Activated CD4-positive, alpha-beta T cell treated with anti-CD3 and anti-CD28 coated beads, Interleukin-2, amount 10 ng/mL, durations not matched to agents 24 days and 14 days (primary cell): Measurements from ENCODE around the gene CDYL. TPM values are rescaled to one million over a fixed set of nuclear protein-coding genes. Genes with fewer than 3 reads are reported as not detected.

Experiments used
- DNase-seq: peaks from one replicate; pipeline ENCODE4 v3.0.0; 2022
- H3K27ac Mint-ChIP-seq: one replicate; pipeline ENCODE4 v1.8.0; 2022; ENCODE audit warnings: mild to moderate bottlenecking, mixed read lengths
- H3K27me3 Mint-ChIP-seq: one replicate; pipeline ENCODE4 v1.8.0; 2022; ENCODE audit warnings: mixed read lengths
- H3K36me3 Mint-ChIP-seq: one replicate; pipeline ENCODE4 v1.8.0; 2022; ENCODE audit warnings: low read depth, mild to moderate bottlenecking, mixed read lengths
- H3K4me1 Mint-ChIP-seq: one replicate; pipeline ENCODE4 v1.8.0; 2021; ENCODE audit warnings: mixed read lengths
- H3K4me3 Mint-ChIP-seq: one replicate; pipeline ENCODE4 v1.8.0; 2022; ENCODE audit warnings: mild to moderate bottlenecking, moderate library complexity, mixed read lengths
- H3K9me3 Mint-ChIP-seq: one replicate; pipeline ENCODE4 v1.8.0; 2021; ENCODE audit warnings: mixed read lengths
- intact Hi-C: fragments of 100-400 bp; cut with micrococcal nuclease; formaldehyde crosslinking; loops from one replicate; pipeline ENCODE4 v1.15.1; 2023
- total RNA-seq: library from RNA; stranded (reverse); gene quantifications from 2 replicates; pipeline ENCODE4 v1.2.3, GENCODE V29; 2022

Gene CDYL
- total RNA-seq, 1 donor from 2014 or later = 23.4 TPM

DNA sequence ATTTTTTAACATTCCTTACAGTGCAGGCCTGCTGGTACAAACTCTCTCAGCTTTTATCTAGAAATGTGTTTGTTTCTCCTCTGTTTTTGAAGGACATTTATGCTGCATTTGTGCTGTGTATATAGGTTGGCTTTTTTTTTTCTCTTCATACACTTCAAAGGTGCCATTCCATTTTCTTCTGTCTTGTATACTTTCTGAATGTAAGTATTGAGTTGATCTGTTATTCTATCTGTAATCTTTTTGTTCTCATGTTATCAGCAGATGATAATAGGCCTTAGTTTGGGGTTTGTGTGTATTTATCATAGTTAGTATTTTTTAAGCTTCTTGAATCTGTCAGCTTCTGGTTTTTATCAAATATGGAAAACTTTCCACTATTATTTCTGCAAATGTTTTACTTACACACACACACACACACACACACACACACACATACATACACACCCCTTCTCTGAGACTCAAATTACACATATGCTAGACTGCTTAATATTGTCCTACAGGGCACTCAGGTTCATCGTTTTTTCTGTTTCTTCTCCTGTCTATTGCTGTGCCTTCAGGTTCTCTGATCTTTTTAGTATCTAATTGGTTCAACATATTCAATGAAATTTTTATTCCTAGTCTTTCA lies 153.0 kb downstream of the CDYL start:
- Mint-ChIP-seq H3K27me3 (no peaks in the 10 kb centered on the region), H3K9me3 (no peaks in the 10 kb centered on the region), H3K4me1 (peaks cover 17% of the 10 kb centered on the region), H3K4me3 (no peak overlapping the region), H3K27ac (no peak overlapping the region), H3K36me3 (no peaks in the 10 kb centered on the region)
- intact Hi-C loops = no loop called here
- DNase-seq = no peak

DNA sequence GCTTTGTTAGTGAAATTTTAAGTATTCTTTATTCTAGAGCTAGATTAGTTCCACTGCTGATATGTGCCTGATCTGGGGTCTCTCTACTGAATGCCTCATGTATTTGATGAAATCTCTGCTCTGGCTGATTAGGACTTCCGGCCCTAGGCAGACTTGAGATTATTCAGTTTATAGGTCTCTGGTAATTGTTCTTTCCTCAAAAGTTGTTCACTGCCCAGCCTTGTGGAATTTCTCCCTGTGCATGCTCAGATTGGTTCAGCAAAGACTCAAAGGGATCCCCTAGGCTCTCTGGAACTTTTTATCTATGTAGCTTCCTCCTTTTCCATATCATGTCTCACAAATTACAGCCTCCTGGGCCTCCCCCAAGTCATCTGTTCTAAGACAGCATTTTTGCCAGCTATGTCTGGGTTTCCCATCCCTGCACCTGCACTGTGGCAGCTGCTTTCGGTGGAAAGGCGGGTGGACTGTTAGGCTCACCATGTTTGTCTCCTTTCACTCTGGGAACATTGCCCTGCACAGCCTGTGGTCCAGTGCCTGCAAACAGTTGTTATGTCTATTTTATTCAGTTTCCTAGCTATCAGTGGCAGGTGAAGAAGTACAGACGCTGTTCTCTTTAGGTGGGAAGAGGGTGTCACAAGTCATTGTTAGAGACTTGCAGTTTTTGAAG lies 154.0 kb downstream of the CDYL start:
- H3K4me1 Mint-ChIP-seq = peaks cover 19% of the 10 kb centered on the region
- no peaks in the 10 kb centered on the region for H3K36me3 Mint-ChIP-seq

DNA sequence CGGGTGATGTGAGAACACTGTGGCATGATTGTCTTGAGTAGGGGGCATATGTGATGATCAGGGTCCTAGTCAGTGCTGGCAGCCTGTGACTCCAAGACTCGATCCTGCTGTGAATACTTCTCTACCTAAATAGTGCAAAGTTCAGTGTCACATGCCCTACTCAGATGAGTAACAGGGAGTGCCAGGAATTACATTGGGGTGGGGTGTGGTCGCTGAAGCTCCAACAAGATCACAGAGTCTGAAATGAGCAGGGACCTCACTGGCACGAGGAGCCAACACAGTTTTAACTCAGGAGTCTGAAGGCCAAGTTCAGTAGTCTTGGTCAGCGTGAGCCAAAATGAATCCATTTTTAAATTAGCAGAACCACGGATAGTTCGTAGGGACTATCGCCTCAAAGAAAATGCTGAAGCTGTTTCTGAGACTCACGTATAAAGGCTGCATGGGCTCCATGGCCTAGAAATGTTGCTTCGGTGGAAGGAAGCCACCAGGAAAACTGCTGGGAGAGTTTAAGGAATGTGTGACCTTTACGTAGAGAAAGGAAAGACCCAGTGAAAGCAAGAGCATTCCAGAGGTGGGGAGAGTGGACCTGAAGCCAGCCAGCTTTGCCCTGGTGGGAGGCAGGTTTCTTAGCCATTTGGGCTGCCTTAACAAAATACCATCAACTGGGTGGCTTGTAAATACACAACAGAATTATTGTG lies 155.5 kb downstream of the CDYL start:
- H3K27me3 Mint-ChIP-seq = no peaks in the 10 kb centered on the region
- H3K4me1 Mint-ChIP-seq = peaks cover 32% of the 10 kb centered on the region
- no peaks in the 10 kb centered on the region for H3K9me3 Mint-ChIP-seq

More for the DNA sequence above, 154.0 kb downstream of the CDYL start:
- H3K27me3 Mint-ChIP-seq = no peaks in the 10 kb centered on the region
- no peaks in the 10 kb centered on the region for H3K9me3 Mint-ChIP-seq
- intact Hi-C loops = loop anchor here (10.0 kb wide), 1 partner anchor 1185 kb away; no protein-coding TSS in a partner anchor
- no peak overlapping the region for H3K4me3 Mint-ChIP-seq
- no peak for DNase-seq
- no peak overlapping the region for H3K27ac Mint-ChIP-seq

DNA sequence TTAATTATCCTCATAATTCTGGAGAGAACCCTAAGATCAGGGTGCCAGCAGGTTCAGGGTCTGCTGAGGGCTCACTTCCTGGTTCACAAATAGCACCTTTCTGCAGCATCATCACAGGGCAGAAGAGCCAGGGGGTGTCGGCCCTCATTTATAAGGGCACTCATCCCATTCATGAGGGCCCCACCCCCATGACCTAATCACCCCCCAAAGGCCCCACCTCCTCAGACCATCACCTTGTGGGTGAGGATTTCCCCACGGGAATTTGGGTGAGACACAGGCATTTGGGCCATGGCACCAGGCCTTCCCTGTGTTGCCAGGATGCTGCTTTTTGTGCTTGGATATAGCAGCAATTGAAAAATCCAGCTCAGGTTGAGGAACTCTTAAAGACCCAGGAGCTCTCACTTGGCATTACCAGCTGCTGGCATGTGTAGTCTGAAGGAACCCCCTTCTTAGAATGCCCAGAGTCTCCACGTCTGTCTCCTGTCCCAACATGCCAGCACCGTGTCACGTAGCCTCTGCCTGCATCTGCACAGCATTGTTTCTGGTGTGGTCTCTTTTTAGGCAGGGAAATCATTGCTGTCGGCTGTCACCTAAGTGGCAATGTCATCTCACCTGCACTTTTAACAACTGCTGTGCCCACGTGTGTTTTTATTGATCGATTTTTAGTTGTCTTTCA lies 156.2 kb downstream of the CDYL start:
- Mint-ChIP-seq H3K9me3 (no peaks in the 10 kb centered on the region), H3K36me3 (peaks cover 2% of the 10 kb centered on the region), H3K27ac (no peak overlapping the region), H3K4me3 (no peak overlapping the region), H3K27me3 (no peaks in the 10 kb centered on the region), H3K4me1 (peaks cover 32% of the 10 kb centered on the region)
- intact Hi-C loops = loop anchor here (10.0 kb wide), 1 partner anchor 1188 kb away; no protein-coding TSS in a partner anchor
- DNase-seq = no peak

More for the DNA sequence above, 155.5 kb downstream of the CDYL start:
- Mint-ChIP-seq H3K36me3 (peaks cover 2% of the 10 kb centered on the region), H3K4me3 (no peak overlapping the region), H3K27ac (no peak overlapping the region)
- intact Hi-C loops = loop anchor here (10.0 kb wide), 1 partner anchor 1187 kb away; no protein-coding TSS in a partner anchor
- DNase-seq = no peak

GRCh38 chr6:4935486-4935885 lies 159.3 kb downstream of the CDYL start:
- DNase-seq = peak; percentile 72
- Mint-ChIP-seq H3K4me1 (peaks cover 29% of the 10 kb centered on the region), H3K27ac (no peak overlapping the region), H3K9me3 (no peaks in the 10 kb centered on the region), H3K27me3 (no peaks in the 10 kb centered on the region), H3K4me3 (no peak overlapping the region), H3K36me3 (peaks cover 4% of the 10 kb centered on the region)
- intact Hi-C loops = loop anchor here (5.0 to 10.0 kb wide), 3 partner anchors 143 to 1191 kb away; partner anchors contain the start of gene CDYL

DNA sequence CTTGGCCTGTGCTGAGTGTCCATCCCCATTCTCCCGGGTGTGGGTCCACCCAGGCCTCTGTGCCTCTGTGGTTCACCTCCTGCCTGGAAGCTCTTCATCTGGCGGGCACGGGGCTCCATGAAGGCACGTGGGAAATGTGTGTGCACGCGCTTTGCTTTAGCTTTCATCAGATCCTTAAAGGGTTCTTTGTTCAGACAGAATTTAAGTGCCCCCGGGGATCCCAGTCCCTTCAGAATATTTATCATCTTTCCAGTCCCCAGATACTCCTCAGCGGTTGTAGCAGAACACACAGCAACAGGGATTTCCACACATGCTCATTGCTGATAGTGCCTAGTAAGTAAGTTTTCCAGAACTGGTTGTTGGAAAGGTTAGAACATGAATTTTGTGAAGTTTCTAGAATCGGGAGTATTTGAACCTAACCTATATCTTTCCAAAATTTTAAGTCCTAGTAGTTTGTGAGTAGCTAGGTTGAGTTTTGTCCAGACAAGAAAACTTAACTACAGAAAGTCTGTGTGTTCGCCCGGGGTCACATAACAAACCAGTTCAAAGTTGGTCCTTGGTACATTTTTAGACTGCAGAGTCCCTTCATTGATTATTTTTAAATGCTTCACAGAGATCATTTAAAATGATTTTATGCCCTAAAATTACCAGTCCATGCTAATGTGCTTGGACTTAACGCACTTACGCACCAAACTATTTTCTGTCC lies 159.9 kb downstream of the CDYL start:
- peak overlapping the region; percentile 32 for H3K27ac Mint-ChIP-seq
- no peak overlapping the region for H3K4me3 Mint-ChIP-seq
- intact Hi-C loops = loop anchor here (5.0 to 10.0 kb wide), 3 partner anchors 144 to 1191 kb away; partner anchors contain the start of gene CDYL
- peaks cover 4% of the 10 kb centered on the region for H3K36me3 Mint-ChIP-seq
- H3K9me3 Mint-ChIP-seq = no peaks in the 10 kb centered on the region
- H3K27me3 Mint-ChIP-seq = no peaks in the 10 kb centered on the region
- H3K4me1 Mint-ChIP-seq = peaks cover 33% of the 10 kb centered on the region
- no peak for DNase-seq

GRCh38 chr6:4936681-4937041 lies 160.5 kb downstream of the CDYL start:
- H3K9me3 Mint-ChIP-seq = no peaks in the 10 kb centered on the region
- intact Hi-C loops = loop anchor here (5.0 to 10.0 kb wide), 3 partner anchors 144 to 1192 kb away; partner anchors contain the start of gene CDYL
- H3K4me3 Mint-ChIP-seq = no peak overlapping the region
- H3K36me3 Mint-ChIP-seq = peaks cover 4% of the 10 kb centered on the region
- H3K27ac Mint-ChIP-seq = no peak overlapping the region
- no peak for DNase-seq
- peaks cover 32% of the 10 kb centered on the region for H3K4me1 Mint-ChIP-seq
- H3K27me3 Mint-ChIP-seq = no peaks in the 10 kb centered on the region

GRCh38 chr6:4937414-4937813 lies 161.2 kb downstream of the CDYL start:
- Mint-ChIP-seq H3K4me1 (peaks cover 39% of the 10 kb centered on the region), H3K4me3 (no peak overlapping the region), H3K27me3 (no peaks in the 10 kb centered on the region), H3K27ac (no peak overlapping the region), H3K36me3 (peaks cover 4% of the 10 kb centered on the region), H3K9me3 (no peaks in the 10 kb centered on the region)
- intact Hi-C loops = loop anchor here (5.0 to 10.0 kb wide), 3 partner anchors 145 to 1193 kb away; partner anchors contain the start of gene CDYL
- DNase-seq = no peak

- no peak overlapping the region for H3K27ac Mint-ChIP-seq
- H3K9me3 Mint-ChIP-seq = no peaks in the 10 kb centered on the region
- H3K4me3 Mint-ChIP-seq = no peak overlapping the region
- no peaks in the 10 kb centered on the region for H3K27me3 Mint-ChIP-seq
- H3K4me1 Mint-ChIP-seq = peaks cover 49% of the 10 kb centered on the region
- H3K36me3 Mint-ChIP-seq = peaks cover 6% of the 10 kb centered on the region
- DNase-seq = no peak
- intact Hi-C loops = loop anchor here (5.0 to 10.0 kb wide), 3 partner anchors 147 to 1194 kb away; partner anchors contain the start of gene CDYL
Observed at GRCh38 chr6:4939241-4939640, 163.0 kb downstream of the CDYL start.

DNA sequence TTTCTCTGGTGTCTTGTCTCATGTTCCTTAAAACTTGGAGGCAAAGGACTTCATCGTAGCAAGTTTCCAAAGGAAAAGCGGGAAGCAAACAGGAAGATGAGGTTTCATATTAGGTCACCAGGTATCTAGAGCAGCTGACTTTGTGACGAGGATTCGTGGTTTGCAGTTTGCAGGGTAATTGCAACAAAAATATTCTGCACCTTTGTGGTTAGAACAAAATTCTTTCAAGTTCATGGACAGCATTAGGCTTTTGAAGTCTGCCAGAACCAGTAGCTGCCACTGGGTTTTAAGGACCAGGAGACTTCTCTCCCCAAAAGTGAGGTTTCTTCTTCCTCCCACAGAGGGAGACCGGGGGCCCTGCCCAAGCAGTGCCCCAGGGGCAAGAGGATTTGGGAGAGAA lies 164.2 kb downstream of the CDYL start:
- intact Hi-C loops = loop anchor here (5.0 kb wide), 2 partner anchors 62 to 303 kb away; partner anchors contain the start of gene RPP40

GRCh38 chr6:4941782-4942672 lies 165.8 kb downstream of the CDYL start:
- Mint-ChIP-seq H3K36me3 (peaks cover 6% of the 10 kb centered on the region), H3K27me3 (no peaks in the 10 kb centered on the region), H3K4me1 (peaks cover 32% of the 10 kb centered on the region), H3K4me3 (peak overlapping the region; percentile 0), H3K9me3 (no peaks in the 10 kb centered on the region), H3K27ac (peak overlapping the region; percentile 26)
- intact Hi-C loops = loop anchor here (5.0 kb wide), 2 partner anchors 60 to 305 kb away; partner anchors contain the start of gene RPP40
- DNase-seq = peak; percentile 75

More for the DNA sequence above, 164.2 kb downstream of the CDYL start:
- H3K36me3 Mint-ChIP-seq = peaks cover 7% of the 10 kb centered on the region
- no peak overlapping the region for H3K27ac Mint-ChIP-seq
- H3K27me3 Mint-ChIP-seq = no peaks in the 10 kb centered on the region
- H3K9me3 Mint-ChIP-seq = no peaks in the 10 kb centered on the region
- no peak overlapping the region for H3K4me3 Mint-ChIP-seq
- no peak for DNase-seq
- peaks cover 43% of the 10 kb centered on the region for H3K4me1 Mint-ChIP-seq

DNA sequence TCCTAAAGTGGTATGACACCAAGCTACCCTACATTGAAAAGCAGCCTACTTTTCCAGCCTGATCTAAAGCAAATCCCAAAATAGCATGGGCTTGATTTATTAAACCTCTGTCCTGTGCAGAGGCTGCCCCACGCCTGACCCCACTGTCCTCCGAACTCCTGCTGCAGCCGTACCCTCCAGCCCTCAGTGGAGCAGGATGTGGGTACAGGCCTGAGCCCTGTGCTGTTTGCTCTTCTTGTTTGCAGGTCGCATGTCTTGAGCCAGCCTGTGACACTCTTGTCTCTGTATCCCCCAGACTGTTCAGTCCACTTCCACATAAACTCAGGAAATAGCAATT lies 166.4 kb downstream of the CDYL start:
- DNase-seq = no peak
- intact Hi-C loops = loop anchor here (5.0 kb wide), 2 partner anchors 60 to 305 kb away; partner anchors contain the start of gene RPP40
- Mint-ChIP-seq H3K27me3 (no peaks in the 10 kb centered on the region), H3K4me3 (no peak overlapping the region), H3K27ac (no peak overlapping the region), H3K9me3 (no peaks in the 10 kb centered on the region), H3K36me3 (peaks cover 6% of the 10 kb centered on the region), H3K4me1 (peaks cover 32% of the 10 kb centered on the region)
